GM20431 (cell line): ENCODE measurements around the gene IL23A.
"Not testable (repeated sequence)": the region's sequence is repeated elsewhere in the genome, so short reads cannot be mapped to it uniquely, and the experiment has no call there.

Source experiments
- in situ Hi-C: fragments of 300-500 bp; cut with MseI, MboI; formaldehyde crosslinking; loops from one replicate; pipeline ENCODE4 v1.15.0; 2020; ENCODE audit warnings: low sequenced_read_pairs; ENCODE audit not compliant: unreplicated experiment

Gene IL23A

GRCh38 chr12:56321610-56322009 lies 17.1 kb upstream of the IL23A start:
- in situ Hi-C loops = not testable (repeated sequence)

- in situ Hi-C loops = no loop called here
Measured at GRCh38 chr12:56324206-56324605, 14.5 kb upstream of the IL23A start.

- in situ Hi-C loops = no loop called here
Measured at GRCh38 chr12:56326126-56326525, 12.6 kb upstream of the IL23A start.

- in situ Hi-C loops = no loop called here
Measured at GRCh38 chr12:56326533-56326932, 12.2 kb upstream of the IL23A start.

GRCh38 chr12:56330936-56331490 lies 7.7 kb upstream of the IL23A start:
- in situ Hi-C loops = no loop called here

GRCh38 chr12:56332512-56333196 lies 6.0 kb upstream of the IL23A start:
- in situ Hi-C loops = no loop called here

GRCh38 chr12:56333197-56333678 lies 5.4 kb upstream of the IL23A start:
- in situ Hi-C loops = no loop called here

GRCh38 chr12:56333679-56334489 lies 4.8 kb upstream of the IL23A start, which contains the start of gene PAN2:
Gene PAN2, minus strand, starts transcription at chr12:56334000. Its CDS starts 906 bp downstream, at chr12:56333094.
- in situ Hi-C loops = no loop called here

GRCh38 chr12:56334490-56334793 lies 4.2 kb upstream of the IL23A start:
- in situ Hi-C loops = no loop called here

GRCh38 chr12:56335527-56335926 lies 3.2 kb upstream of the IL23A start:
- in situ Hi-C loops = not testable (repeated sequence)

- in situ Hi-C loops = no loop called here
Measured at GRCh38 chr12:56336361-56337167, 2.1 kb upstream of the IL23A start.

- in situ Hi-C loops = no loop called here
Measured at GRCh38 chr12:56337753-56338251, 882 bp upstream of the IL23A start.

GRCh38 chr12:56339158-56339422 lies 406 bp downstream of the IL23A start:
- in situ Hi-C loops = no loop called here

- in situ Hi-C loops = no loop called here
Measured at GRCh38 chr12:56341616-56342015, 2.9 kb downstream of the IL23A start.

GRCh38 chr12:56342290-56342689 lies 3.6 kb downstream of the IL23A start:
- in situ Hi-C loops = not testable (repeated sequence)

GRCh38 chr12:56346675-56347074 lies 8.0 kb downstream of the IL23A start:
- in situ Hi-C loops = no loop called here

GRCh38 chr12:56347255-56347654 lies 8.6 kb downstream of the IL23A start:
- in situ Hi-C loops = not testable (repeated sequence)

GRCh38 chr12:56348776-56349175 lies 10.1 kb downstream of the IL23A start:
- in situ Hi-C loops = no loop called here

GRCh38 chr12:56350662-56351061 lies 12.0 kb downstream of the IL23A start:
- in situ Hi-C loops = no loop called here

- in situ Hi-C loops = no loop called here
Measured at GRCh38 chr12:56351325-56351724, 12.6 kb downstream of the IL23A start.
